Spleen (tissue), 7 donors: Measurements from ENCODE around the gene GCA.

Experiments
- POLR2AphosphoS5 ChIP-seq, 3 donors: sonication (generic); formaldehyde crosslinking; IDR thresholded peaks; one replicate each; pipeline ENCODE4 v1.5.1; 2017; ENCODE audit warnings: antibody characterized with exemption in 3 of 3
- TF ChIP-seq, protein P1 (sequence below), 11 experiments: fragments of 200-600 bp in 7 of 11; fragments of 450-650 bp in 4 of 11; sonication (generic) in 4 of 11; IDR thresholded peaks in 8 of 11; conservative IDR thresholded peaks in 3 of 11; 1 replicate in 7 of 11; 2 replicates in 4 of 11; pipeline versions ENCODE4 v1.4.0 to v1.8.0; 2016 to 2021; ENCODE audit warnings: antibody characterized with exemption in 11 of 11, inconsistent platforms in 4 of 11, mild to moderate bottlenecking in 1 of 11
- donor health status: DM: no; HTN: no; CAD: no; lungs with moderate emphysema.
- donor health status: DM: no; HTN: no; CAD: no.
- donor health status: DM: no; HTN: no; CAD: no.

DNA sequence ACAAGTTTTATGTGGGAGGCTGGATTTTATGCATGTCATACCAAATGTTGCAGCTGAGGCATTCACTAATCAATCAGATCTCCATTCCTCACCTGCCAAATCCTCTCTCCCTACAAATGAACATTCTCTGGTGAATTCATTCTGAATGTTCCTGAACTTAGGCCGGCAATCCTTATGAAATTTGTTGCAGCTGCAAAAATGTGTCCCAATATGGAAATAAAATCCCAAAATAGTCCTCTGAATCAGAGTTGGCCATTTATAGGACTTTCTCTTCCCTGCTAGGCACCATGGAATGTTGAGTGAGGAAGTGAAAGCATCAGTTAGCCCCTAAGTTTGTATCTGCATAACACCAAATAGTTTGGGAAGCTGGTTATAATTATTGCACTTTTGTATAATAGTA is 25.6 kb downstream of the GCA start:
- TF ChIP-seq, protein P1, sequence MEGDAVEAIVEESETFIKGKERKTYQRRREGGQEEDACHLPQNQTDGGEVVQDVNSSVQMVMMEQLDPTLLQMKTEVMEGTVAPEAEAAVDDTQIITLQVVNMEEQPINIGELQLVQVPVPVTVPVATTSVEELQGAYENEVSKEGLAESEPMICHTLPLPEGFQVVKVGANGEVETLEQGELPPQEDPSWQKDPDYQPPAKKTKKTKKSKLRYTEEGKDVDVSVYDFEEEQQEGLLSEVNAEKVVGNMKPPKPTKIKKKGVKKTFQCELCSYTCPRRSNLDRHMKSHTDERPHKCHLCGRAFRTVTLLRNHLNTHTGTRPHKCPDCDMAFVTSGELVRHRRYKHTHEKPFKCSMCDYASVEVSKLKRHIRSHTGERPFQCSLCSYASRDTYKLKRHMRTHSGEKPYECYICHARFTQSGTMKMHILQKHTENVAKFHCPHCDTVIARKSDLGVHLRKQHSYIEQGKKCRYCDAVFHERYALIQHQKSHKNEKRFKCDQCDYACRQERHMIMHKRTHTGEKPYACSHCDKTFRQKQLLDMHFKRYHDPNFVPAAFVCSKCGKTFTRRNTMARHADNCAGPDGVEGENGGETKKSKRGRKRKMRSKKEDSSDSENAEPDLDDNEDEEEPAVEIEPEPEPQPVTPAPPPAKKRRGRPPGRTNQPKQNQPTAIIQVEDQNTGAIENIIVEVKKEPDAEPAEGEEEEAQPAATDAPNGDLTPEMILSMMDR (IDR thresholded peaks at IDR 0.05 in 8 of 11, conservative IDR thresholded peaks at IDR 0.05 in 3 of 11), result no peak
- no peak for TF ChIP-seq POLR2AphosphoS5 (IDR thresholded peaks at IDR 0.05)
